Sigmoid colon (tissue), 4 donors: ENCODE data around the gene TAAR2.

ENCODE experiments used
- CTCF ChIP-seq, 4 experiments: fragments of 450-650 bp in 3 of 4; fragments of 200-600 bp in 1 of 4; IDR thresholded peaks; one replicate each; pipeline ENCODE4 v1.5.1; 2016 to 2019; ENCODE audit warnings: antibody characterized with exemption in 4 of 4, mild to moderate bottlenecking in 3 of 4, moderate library complexity in 2 of 4
- EP300 ChIP-seq, 4 donors: sonication (generic); formaldehyde crosslinking; IDR thresholded peaks; one replicate each; pipeline ENCODE4 v1.6.1; 2017; ENCODE audit warnings: antibody characterized with exemption in 4 of 4

GRCh38 chr6:132661906-132662305 is 37.8 kb upstream of the TAAR2 start:
- TF ChIP-seq CTCF (IDR thresholded peaks at IDR 0.05), result no peak
- TF ChIP-seq EP300 (IDR thresholded peaks at IDR 0.05), result no peak
